ENCODE measurements around the gene SNX8. TPM values are rescaled to one million over a fixed set of nuclear protein-coding genes. Genes with fewer than 3 reads are reported as not detected.

The SNX8 gene
- total and polyA plus RNA-seq, 2 experiments from 2014 or later, result 13.1 to 44.4 TPM

- Histone ChIP-seq H3K79me2 (ENCODE audit: insufficient read depth) (peaks cover 45% of the 10 kb centered on the region), H3K27ac (no peak overlapping the region), H2AFZ (no peak overlapping the region), H3K4me3 (no peak overlapping the region), H3K27me3 (replicated peaks; ENCODE audit: insufficient read depth) (no peaks in the 10 kb centered on the region), H3K36me3 (ENCODE audit: low read depth) (no peaks in the 10 kb centered on the region), H4K20me1 (ENCODE audit: insufficient read depth) (no peaks in the 10 kb centered on the region), H3K9me3 (ENCODE audit: low read depth) (no peaks in the 10 kb centered on the region), H3F3A (ENCODE audit: insufficient read depth) (no peaks in the 10 kb centered on the region), H3K4me1 (ENCODE audit: insufficient read depth) (peaks cover 12% of the 10 kb centered on the region; the same call in 1 of the 2 replicates), H3K4me2 (ENCODE audit: unreplicated experiment) (no peak overlapping the region), H3K9ac (no peak overlapping the region), H3K9me2 (ENCODE audit: insufficient read depth) (no peaks in the 10 kb centered on the region)
- WGBS, 2 experiments (ENCODE audit: low coverage in 1 of 2, low lambda C conversion rate in 2 of 2, missing lambda C conversion rate in 2 of 2), result 54 to 59% methylated on average over 4 of the region's 4 CpGs
- in situ Hi-C loops (cut with MboI), result no loop called here
- no peak for DNase-seq
- no peak for TF ChIP-seq EZH2phosphoT487 (IDR thresholded peaks at IDR 0.05; ENCODE audit: insufficient read depth, low read depth)
- TF ChIP-seq EZH2 (IDR thresholded peaks at IDR 0.05; ENCODE audit: insufficient read depth, poor library complexity, severe bottlenecking), result no peak
Observed at GRCh38 chr7:2279896-2280295, 34.3 kb downstream of the SNX8 start.

- 91 to 95% methylated on average over 10 to 11 of the region's 11 CpGs for WGBS, 2 experiments (ENCODE audit: low coverage in 1 of 2, low lambda C conversion rate in 2 of 2, missing lambda C conversion rate in 2 of 2)
- Histone ChIP-seq H3K4me3 (no peak overlapping the region), H3K4me2 (ENCODE audit: unreplicated experiment) (no peak overlapping the region), H3K9me3 (ENCODE audit: low read depth) (no peaks in the 10 kb centered on the region), H3K79me2 (ENCODE audit: insufficient read depth) (peaks cover 36% of the 10 kb centered on the region), H3K9me2 (ENCODE audit: insufficient read depth) (no peaks in the 10 kb centered on the region), H3K4me1 (ENCODE audit: insufficient read depth) (peaks cover 12% of the 10 kb centered on the region; the same call in 1 of the 2 replicates), H3F3A (ENCODE audit: insufficient read depth) (no peaks in the 10 kb centered on the region), H2AFZ (no peak overlapping the region), H3K36me3 (ENCODE audit: low read depth) (no peaks in the 10 kb centered on the region), H3K27me3 (replicated peaks; ENCODE audit: insufficient read depth) (no peaks in the 10 kb centered on the region), H4K20me1 (ENCODE audit: insufficient read depth) (no peaks in the 10 kb centered on the region), H3K27ac (no peak overlapping the region), H3K9ac (no peak overlapping the region)
- no peak for TF ChIP-seq EZH2 (IDR thresholded peaks at IDR 0.05; ENCODE audit: insufficient read depth, poor library complexity, severe bottlenecking)
- no peak for TF ChIP-seq EZH2phosphoT487 (IDR thresholded peaks at IDR 0.05; ENCODE audit: insufficient read depth, low read depth)
- DNase-seq, result no peak
- in situ Hi-C loops (cut with MboI), result no loop called here
Observed at GRCh38 chr7:2278026-2278425, 36.2 kb downstream of the SNX8 start.

- no peak for DNase-seq
- TF ChIP-seq EZH2 (IDR thresholded peaks at IDR 0.05; ENCODE audit: insufficient read depth, poor library complexity, severe bottlenecking) (no peak), EZH2phosphoT487 (IDR thresholded peaks at IDR 0.05; ENCODE audit: insufficient read depth, low read depth) (no peak)
- Histone ChIP-seq H3K27ac (no peak overlapping the region), H3K9me3 (ENCODE audit: low read depth) (no peaks in the 10 kb centered on the region), H3K4me1 (ENCODE audit: insufficient read depth) (0 out of 2 replicates have a peak, but pooled peaks cover 4% of the 10 kb centered on the region), H4K20me1 (ENCODE audit: insufficient read depth) (no peaks in the 10 kb centered on the region), H2AFZ (no peak overlapping the region), H3K4me2 (ENCODE audit: unreplicated experiment) (no peak overlapping the region), H3K27me3 (replicated peaks; ENCODE audit: insufficient read depth) (no peaks in the 10 kb centered on the region), H3K4me3 (no peak overlapping the region), H3K79me2 (ENCODE audit: insufficient read depth) (peaks cover 20% of the 10 kb centered on the region), H3K9me2 (ENCODE audit: insufficient read depth) (no peaks in the 10 kb centered on the region), H3F3A (ENCODE audit: insufficient read depth) (no peaks in the 10 kb centered on the region), H3K9ac (no peak overlapping the region), H3K36me3 (ENCODE audit: low read depth) (no peaks in the 10 kb centered on the region)
- WGBS, 2 experiments (ENCODE audit: low coverage in 1 of 2, low lambda C conversion rate in 2 of 2, missing lambda C conversion rate in 2 of 2), result 95% methylated on average over 18 of the region's 18 CpGs
- in situ Hi-C loops (cut with MboI), result no loop called here
Observed at GRCh38 chr7:2276107-2276506, 38.1 kb downstream of the SNX8 start.

- TF ChIP-seq EZH2 (IDR thresholded peaks at IDR 0.05; ENCODE audit: insufficient read depth, poor library complexity, severe bottlenecking), result no peak
- TF ChIP-seq EZH2phosphoT487 (IDR thresholded peaks at IDR 0.05; ENCODE audit: insufficient read depth, low read depth), result no peak
- Histone ChIP-seq H2AFZ (no peak overlapping the region), H3K9ac (no peak overlapping the region), H3K9me2 (ENCODE audit: insufficient read depth) (no peaks in the 10 kb centered on the region), H3K27ac (no peak overlapping the region), H3F3A (ENCODE audit: insufficient read depth) (no peaks in the 10 kb centered on the region), H3K9me3 (ENCODE audit: low read depth) (no peaks in the 10 kb centered on the region), H3K27me3 (replicated peaks; ENCODE audit: insufficient read depth) (no peaks in the 10 kb centered on the region), H3K4me3 (no peak overlapping the region), H3K4me1 (ENCODE audit: insufficient read depth) (0 out of 2 replicates have a peak, but pooled peaks cover 4% of the 10 kb centered on the region), H3K36me3 (ENCODE audit: low read depth) (no peaks in the 10 kb centered on the region), H3K79me2 (ENCODE audit: insufficient read depth) (peaks cover 10% of the 10 kb centered on the region), H4K20me1 (ENCODE audit: insufficient read depth) (no peaks in the 10 kb centered on the region), H3K4me2 (ENCODE audit: unreplicated experiment) (no peak overlapping the region)
- no peak for DNase-seq
- in situ Hi-C loops (cut with MboI), result no loop called here
- WGBS, 2 experiments (ENCODE audit: low coverage in 1 of 2, low lambda C conversion rate in 2 of 2, missing lambda C conversion rate in 2 of 2), result 90 to 91% methylated on average over 18 of the region's 18 CpGs
Observed at GRCh38 chr7:2275101-2275500, 39.1 kb downstream of the SNX8 start.

- Histone ChIP-seq H3F3A (ENCODE audit: insufficient read depth) (no peaks in the 10 kb centered on the region), H2AFZ (no peak overlapping the region), H3K27me3 (replicated peaks; ENCODE audit: insufficient read depth) (no peaks in the 10 kb centered on the region), H3K4me3 (no peak overlapping the region), H3K79me2 (ENCODE audit: insufficient read depth) (peaks cover 6% of the 10 kb centered on the region), H3K9me3 (ENCODE audit: low read depth) (no peaks in the 10 kb centered on the region), H3K36me3 (ENCODE audit: low read depth) (no peaks in the 10 kb centered on the region), H3K4me2 (ENCODE audit: unreplicated experiment) (no peak overlapping the region), H3K4me1 (ENCODE audit: insufficient read depth) (0 out of 2 replicates have a peak, but pooled peaks cover 2% of the 10 kb centered on the region), H3K9ac (no peak overlapping the region), H3K9me2 (ENCODE audit: insufficient read depth) (no peaks in the 10 kb centered on the region), H4K20me1 (ENCODE audit: insufficient read depth) (no peaks in the 10 kb centered on the region), H3K27ac (no peak overlapping the region)
- TF ChIP-seq EZH2 (IDR thresholded peaks at IDR 0.05; ENCODE audit: insufficient read depth, poor library complexity, severe bottlenecking) (no peak), EZH2phosphoT487 (IDR thresholded peaks at IDR 0.05; ENCODE audit: insufficient read depth, low read depth) (no peak)
- in situ Hi-C loops (cut with MboI), result no loop called here
- WGBS, 2 experiments (ENCODE audit: low coverage in 1 of 2, low lambda C conversion rate in 2 of 2, missing lambda C conversion rate in 2 of 2), result 96 to 100% methylated on average over 7 of the region's 7 CpGs
- no peak for DNase-seq
Observed at GRCh38 chr7:2274666-2275065, 39.6 kb downstream of the SNX8 start.
